ENCODE data around the gene GLRX5.

The GLRX5 gene

GRCh38 chr14:95557832-95558231 is 23.0 kb downstream of the GLRX5 start:
- no peak for TF ChIP-seq CTCF (IDR thresholded peaks at IDR 0.05; ENCODE audit: poor library complexity, severe bottlenecking)
- H3K36me3 ChIP-seq (ENCODE audit: low read depth): no peaks in the 10 kb centered on the region
- no peak overlapping the region for H3K4me3 ChIP-seq (ENCODE audit: severe bottlenecking)
- DNase-seq (ENCODE audit: low spot score): no peak
- no peaks in the 10 kb centered on the region for H3K27me3 ChIP-seq (ENCODE audit: insufficient read depth, poor library complexity, severe bottlenecking)
- no peak for ATAC-seq (ENCODE audit: low read depth)
- no peak overlapping the region for H3K27ac ChIP-seq (ENCODE audit: poor library complexity, severe bottlenecking)
- H3K9me3 ChIP-seq (ENCODE audit: severe bottlenecking): no peaks in the 10 kb centered on the region
- H3K4me1 ChIP-seq (ENCODE audit: insufficient read depth, poor library complexity, severe bottlenecking): no peaks in the 10 kb centered on the region

GRCh38 chr14:95559203-95559602 is 24.4 kb downstream of the GLRX5 start:
- no peak for TF ChIP-seq CTCF (IDR thresholded peaks at IDR 0.05; ENCODE audit: poor library complexity, severe bottlenecking)
- no peak for DNase-seq (ENCODE audit: low spot score)
- H3K27me3 ChIP-seq (ENCODE audit: insufficient read depth, poor library complexity, severe bottlenecking): no peaks in the 10 kb centered on the region
- H3K36me3 ChIP-seq (ENCODE audit: low read depth): no peaks in the 10 kb centered on the region
- H3K4me3 ChIP-seq (ENCODE audit: severe bottlenecking): no peak overlapping the region
- no peak overlapping the region for H3K27ac ChIP-seq (ENCODE audit: poor library complexity, severe bottlenecking)
- H3K9me3 ChIP-seq (ENCODE audit: severe bottlenecking): no peaks in the 10 kb centered on the region
- H3K4me1 ChIP-seq (ENCODE audit: insufficient read depth, poor library complexity, severe bottlenecking): no peaks in the 10 kb centered on the region
- ATAC-seq (ENCODE audit: low read depth): no peak

GRCh38 chr14:95561001-95561412 is 26.2 kb downstream of the GLRX5 start:
- H3K4me1 ChIP-seq (ENCODE audit: insufficient read depth, poor library complexity, severe bottlenecking): no peaks in the 10 kb centered on the region
- ATAC-seq (ENCODE audit: low read depth) (peak; percentile 96), DNase-seq (ENCODE audit: low spot score) (peak; percentile 89)
- no peaks in the 10 kb centered on the region for H3K27me3 ChIP-seq (ENCODE audit: insufficient read depth, poor library complexity, severe bottlenecking)
- H3K27ac ChIP-seq (ENCODE audit: poor library complexity, severe bottlenecking): no peak overlapping the region
- no peaks in the 10 kb centered on the region for H3K36me3 ChIP-seq (ENCODE audit: low read depth)
- no peak overlapping the region for H3K4me3 ChIP-seq (ENCODE audit: severe bottlenecking)
- H3K9me3 ChIP-seq (ENCODE audit: severe bottlenecking): no peaks in the 10 kb centered on the region
- TF ChIP-seq CTCF (IDR thresholded peaks at IDR 0.05; ENCODE audit: poor library complexity, severe bottlenecking): peak; percentile 99

- ATAC-seq (ENCODE audit: low read depth): no peak
- Histone ChIP-seq H3K4me3 (ENCODE audit: severe bottlenecking) (no peak overlapping the region), H3K27me3 (ENCODE audit: insufficient read depth, poor library complexity, severe bottlenecking) (no peaks in the 10 kb centered on the region), H3K4me1 (ENCODE audit: insufficient read depth, poor library complexity, severe bottlenecking) (no peaks in the 10 kb centered on the region), H3K27ac (ENCODE audit: poor library complexity, severe bottlenecking) (no peak overlapping the region), H3K9me3 (ENCODE audit: severe bottlenecking) (no peaks in the 10 kb centered on the region), H3K36me3 (ENCODE audit: low read depth) (no peaks in the 10 kb centered on the region)
- DNase-seq (ENCODE audit: low spot score): no peak
- no peak for TF ChIP-seq CTCF (IDR thresholded peaks at IDR 0.05; ENCODE audit: poor library complexity, severe bottlenecking)
Observed at GRCh38 chr14:95562892-95563685, 28.2 kb downstream of the GLRX5 start.

GRCh38 chr14:95564060-95564459 is 29.2 kb downstream of the GLRX5 start:
- TF ChIP-seq CTCF (IDR thresholded peaks at IDR 0.05; ENCODE audit: poor library complexity, severe bottlenecking): no peak
- H3K27me3 ChIP-seq (ENCODE audit: insufficient read depth, poor library complexity, severe bottlenecking): no peaks in the 10 kb centered on the region
- no peak overlapping the region for H3K4me3 ChIP-seq (ENCODE audit: severe bottlenecking)
- H3K36me3 ChIP-seq (ENCODE audit: low read depth): no peaks in the 10 kb centered on the region
- H3K9me3 ChIP-seq (ENCODE audit: severe bottlenecking): no peaks in the 10 kb centered on the region
- DNase-seq (ENCODE audit: low spot score) (no peak), ATAC-seq (ENCODE audit: low read depth) (no peak)
- H3K4me1 ChIP-seq (ENCODE audit: insufficient read depth, poor library complexity, severe bottlenecking): no peaks in the 10 kb centered on the region
- H3K27ac ChIP-seq (ENCODE audit: poor library complexity, severe bottlenecking): no peak overlapping the region

Measured in RWPE2 (cell line).